ENCODE data around the gene WWOX.

DNA sequence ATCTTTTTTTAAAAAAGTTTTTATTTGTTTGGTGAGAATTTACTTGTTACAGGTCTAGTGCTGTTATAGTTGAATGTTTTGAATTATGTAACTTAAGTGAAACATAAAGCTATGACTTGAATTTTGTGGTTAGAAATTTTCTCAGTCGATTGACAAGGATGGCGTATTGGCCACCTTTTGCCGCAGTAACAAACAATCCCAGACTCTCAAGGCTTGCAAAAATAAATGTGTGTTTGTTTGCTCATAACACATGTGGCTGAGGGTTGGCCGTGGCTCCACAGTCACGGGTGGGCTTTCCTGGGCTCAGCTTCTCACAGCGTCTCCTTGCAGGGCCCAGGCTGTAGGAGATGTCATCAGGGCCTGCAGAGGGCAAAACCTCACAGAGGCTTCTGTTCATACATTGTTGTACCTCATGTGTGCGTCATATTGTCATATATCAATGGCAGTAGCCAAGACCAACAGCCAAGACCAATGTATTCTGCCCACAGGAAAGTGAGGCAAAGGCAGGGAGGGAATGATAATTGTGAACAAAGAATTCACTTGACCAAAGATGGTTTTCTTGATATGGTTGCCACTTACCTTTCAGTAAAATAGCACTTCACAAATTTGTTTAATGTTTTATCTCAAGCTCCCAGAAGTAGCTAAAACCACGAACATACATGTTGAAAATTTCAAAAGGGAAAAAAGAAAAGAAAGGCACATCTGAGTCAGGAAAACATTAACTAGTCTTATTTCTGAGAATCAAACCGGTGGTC, 93.5 kb downstream of the WWOX start:
- TF ChIP-seq, protein P1, sequence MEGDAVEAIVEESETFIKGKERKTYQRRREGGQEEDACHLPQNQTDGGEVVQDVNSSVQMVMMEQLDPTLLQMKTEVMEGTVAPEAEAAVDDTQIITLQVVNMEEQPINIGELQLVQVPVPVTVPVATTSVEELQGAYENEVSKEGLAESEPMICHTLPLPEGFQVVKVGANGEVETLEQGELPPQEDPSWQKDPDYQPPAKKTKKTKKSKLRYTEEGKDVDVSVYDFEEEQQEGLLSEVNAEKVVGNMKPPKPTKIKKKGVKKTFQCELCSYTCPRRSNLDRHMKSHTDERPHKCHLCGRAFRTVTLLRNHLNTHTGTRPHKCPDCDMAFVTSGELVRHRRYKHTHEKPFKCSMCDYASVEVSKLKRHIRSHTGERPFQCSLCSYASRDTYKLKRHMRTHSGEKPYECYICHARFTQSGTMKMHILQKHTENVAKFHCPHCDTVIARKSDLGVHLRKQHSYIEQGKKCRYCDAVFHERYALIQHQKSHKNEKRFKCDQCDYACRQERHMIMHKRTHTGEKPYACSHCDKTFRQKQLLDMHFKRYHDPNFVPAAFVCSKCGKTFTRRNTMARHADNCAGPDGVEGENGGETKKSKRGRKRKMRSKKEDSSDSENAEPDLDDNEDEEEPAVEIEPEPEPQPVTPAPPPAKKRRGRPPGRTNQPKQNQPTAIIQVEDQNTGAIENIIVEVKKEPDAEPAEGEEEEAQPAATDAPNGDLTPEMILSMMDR (IDR thresholded peaks at IDR 0.05; ENCODE audit: insufficient read depth, low read depth, low read length) = no peak
- no peak for TF ChIP-seq EZH2 (IDR thresholded peaks at IDR 0.05; ENCODE audit: insufficient read depth, low read length)
